Stimulated activated CD4-positive, alpha-beta T cell treated with anti-CD3 and anti-CD28 coated beads, TNF-alpha, amount 100 ng/mL, for 4 hours (primary cell): ENCODE data around the gene SLC8A3.
"Not testable (repeated sequence)": the region's sequence is repeated elsewhere in the genome, so short reads cannot be mapped to it uniquely, and the experiment has no call there.

ENCODE experiments used
- DNase-seq, 3 experiments: peaks; one replicate each; pipeline ENCODE4 v3.0.0-alpha.2; 2020; ENCODE audit warnings: low read depth in 3 of 3

SLC8A3 gene, protein sequence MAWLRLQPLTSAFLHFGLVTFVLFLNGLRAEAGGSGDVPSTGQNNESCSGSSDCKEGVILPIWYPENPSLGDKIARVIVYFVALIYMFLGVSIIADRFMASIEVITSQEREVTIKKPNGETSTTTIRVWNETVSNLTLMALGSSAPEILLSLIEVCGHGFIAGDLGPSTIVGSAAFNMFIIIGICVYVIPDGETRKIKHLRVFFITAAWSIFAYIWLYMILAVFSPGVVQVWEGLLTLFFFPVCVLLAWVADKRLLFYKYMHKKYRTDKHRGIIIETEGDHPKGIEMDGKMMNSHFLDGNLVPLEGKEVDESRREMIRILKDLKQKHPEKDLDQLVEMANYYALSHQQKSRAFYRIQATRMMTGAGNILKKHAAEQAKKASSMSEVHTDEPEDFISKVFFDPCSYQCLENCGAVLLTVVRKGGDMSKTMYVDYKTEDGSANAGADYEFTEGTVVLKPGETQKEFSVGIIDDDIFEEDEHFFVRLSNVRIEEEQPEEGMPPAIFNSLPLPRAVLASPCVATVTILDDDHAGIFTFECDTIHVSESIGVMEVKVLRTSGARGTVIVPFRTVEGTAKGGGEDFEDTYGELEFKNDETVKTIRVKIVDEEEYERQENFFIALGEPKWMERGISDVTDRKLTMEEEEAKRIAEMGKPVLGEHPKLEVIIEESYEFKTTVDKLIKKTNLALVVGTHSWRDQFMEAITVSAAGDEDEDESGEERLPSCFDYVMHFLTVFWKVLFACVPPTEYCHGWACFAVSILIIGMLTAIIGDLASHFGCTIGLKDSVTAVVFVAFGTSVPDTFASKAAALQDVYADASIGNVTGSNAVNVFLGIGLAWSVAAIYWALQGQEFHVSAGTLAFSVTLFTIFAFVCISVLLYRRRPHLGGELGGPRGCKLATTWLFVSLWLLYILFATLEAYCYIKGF

DNA sequence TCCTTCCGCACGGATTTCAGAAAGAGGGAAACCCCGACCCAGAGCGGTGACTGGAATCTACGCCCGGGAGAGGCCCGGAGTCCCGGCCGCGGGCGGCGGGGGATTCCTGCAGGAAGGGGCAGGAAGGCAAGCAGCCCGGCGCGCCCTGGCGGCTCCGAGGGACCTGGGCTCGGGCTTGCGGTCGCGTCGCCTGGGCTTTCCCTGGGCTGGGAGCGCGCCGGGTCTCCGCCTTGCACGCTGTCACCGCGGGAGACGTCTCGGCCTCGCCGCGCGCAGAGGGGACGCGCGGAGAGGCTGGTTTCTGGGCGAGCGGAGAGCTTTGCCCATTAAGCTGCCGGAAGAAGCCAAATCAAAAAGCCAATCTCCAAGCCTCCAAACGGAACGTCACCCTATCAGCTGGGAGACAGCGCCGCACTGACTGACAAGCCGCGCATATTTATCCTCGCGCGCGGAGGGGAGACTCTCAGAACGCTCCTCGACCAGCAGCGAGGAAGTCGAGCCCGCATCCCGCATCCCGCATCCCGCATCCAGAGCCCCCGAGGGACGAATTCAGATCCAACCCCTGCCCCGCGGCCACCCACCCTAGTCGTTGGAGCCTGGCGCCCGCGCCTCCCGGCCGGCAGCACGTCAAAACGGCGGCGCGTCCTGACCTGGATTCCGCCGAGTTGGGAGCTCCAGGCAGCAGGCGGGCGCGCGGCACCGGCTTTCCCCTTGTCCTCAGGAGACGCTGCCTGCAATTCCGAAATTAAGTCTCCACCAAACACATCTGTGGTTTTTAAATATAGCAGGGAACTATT, at the start of gene SLC8A3:
Gene SLC8A3 (minus strand): TSS at position 293 of the 797 bp plus-strand sequence. CDS start 20,529 bp downstream, outside the sequence.
- DNase-seq: no peak

DNA sequence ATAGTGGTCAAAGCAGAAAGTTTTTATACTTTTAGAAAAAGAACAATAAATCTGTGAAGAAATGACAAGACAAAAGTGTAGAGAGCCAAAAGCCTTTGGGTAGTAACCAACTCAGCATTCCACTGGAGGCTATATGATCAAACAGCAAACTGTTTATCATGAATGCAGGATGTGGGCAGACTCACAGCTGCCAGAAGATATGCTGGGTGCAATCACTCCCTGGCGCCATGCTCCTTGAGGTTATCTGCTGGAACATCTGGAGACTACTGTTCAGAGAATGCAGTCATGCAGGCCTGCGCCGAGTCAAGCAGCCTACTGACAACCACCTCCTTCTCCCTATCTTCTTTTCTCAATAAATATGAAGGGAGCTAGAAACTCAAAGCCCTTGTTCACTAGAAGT, 49.0 kb upstream of the SLC8A3 start:
- DNase-seq: no peak

- no peak for DNase-seq
Measured at GRCh38 chr14:70234066-70234950, 45.6 kb upstream of the SLC8A3 start.

- DNase-seq: not testable (repeated sequence)
Measured at GRCh38 chr14:70231756-70232544, 43.2 kb upstream of the SLC8A3 start.

- DNase-seq: not testable (repeated sequence)
Measured at GRCh38 chr14:70229877-70230640, 41.3 kb upstream of the SLC8A3 start.

DNA sequence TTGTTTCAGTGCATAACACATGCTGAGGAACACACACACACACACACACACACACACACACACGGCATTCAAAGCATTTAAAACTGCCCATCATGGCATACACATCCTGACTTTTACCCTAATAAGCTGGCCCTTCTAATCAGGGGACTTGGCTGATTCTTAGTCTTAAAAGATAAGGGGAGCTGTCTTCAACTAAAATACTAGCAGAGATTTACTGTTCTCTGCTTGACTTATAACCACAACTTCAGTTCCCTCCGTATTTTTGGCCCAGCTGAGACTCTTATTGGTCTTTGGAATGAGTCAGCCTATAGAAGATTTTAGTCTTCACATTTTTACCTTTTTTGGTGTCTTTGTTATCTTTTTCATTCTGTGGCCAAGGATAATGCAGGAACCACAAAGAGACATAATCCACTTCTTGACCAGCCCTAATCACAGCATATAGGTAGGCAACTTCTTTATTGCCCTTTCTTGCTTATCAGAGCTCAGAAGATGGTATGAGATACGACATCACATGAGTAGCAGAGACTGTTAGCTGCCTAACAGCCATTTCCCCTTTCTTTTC, 25.1 kb upstream of the SLC8A3 start:
- DNase-seq: no peak

- DNase-seq: no peak
Measured at GRCh38 chr14:70212752-70213151, 24.0 kb upstream of the SLC8A3 start.

- no peak for DNase-seq
Measured at GRCh38 chr14:70208380-70208779, 19.6 kb upstream of the SLC8A3 start.

GRCh38 chr14:70203686-70204085, 14.9 kb upstream of the SLC8A3 start:
- no peak for DNase-seq

- DNase-seq: no peak
Measured at GRCh38 chr14:70201994-70202393, 13.2 kb upstream of the SLC8A3 start.

DNA sequence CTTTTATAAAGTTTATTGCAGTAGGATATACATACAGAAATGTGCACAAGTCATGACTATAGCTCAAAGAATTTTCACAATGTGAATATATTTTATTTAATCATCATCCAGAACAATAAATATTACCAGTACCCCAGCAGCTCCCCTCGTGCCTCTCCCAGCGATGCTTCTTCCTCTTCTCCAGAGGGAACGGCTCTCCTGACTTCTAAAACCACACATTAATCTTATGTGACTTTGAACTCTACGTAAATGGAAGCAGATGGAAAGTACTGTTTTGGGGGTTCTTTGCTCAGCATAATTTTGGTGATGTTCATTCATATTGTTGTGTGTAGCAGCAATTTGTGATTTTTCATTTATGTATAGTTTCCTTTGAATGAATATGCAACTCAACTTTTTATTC, 4.6 kb upstream of the SLC8A3 start:
- no peak for DNase-seq

DNA sequence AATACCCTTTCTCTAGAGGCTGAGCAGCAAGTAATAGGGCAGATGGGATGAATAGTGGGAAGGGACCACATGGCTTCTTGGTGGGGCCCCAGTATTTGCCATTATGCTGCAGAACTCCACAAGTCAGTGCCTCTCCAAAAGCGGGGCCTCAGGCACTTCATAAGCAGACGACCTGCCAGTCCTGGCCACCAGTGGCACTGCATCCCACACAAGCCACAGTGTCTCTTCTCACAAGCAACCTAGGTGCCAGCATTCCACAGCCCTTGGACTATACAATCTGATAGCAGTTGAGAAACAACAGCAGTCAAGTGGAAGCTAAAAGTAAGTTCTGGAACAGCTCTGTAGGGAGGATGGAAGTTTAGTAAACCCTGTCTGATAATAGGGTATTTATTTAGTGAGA, 4.2 kb upstream of the SLC8A3 start:
- no peak for DNase-seq

- no peak for DNase-seq
Measured at GRCh38 chr14:70190156-70190555, 1.4 kb upstream of the SLC8A3 start.

DNA sequence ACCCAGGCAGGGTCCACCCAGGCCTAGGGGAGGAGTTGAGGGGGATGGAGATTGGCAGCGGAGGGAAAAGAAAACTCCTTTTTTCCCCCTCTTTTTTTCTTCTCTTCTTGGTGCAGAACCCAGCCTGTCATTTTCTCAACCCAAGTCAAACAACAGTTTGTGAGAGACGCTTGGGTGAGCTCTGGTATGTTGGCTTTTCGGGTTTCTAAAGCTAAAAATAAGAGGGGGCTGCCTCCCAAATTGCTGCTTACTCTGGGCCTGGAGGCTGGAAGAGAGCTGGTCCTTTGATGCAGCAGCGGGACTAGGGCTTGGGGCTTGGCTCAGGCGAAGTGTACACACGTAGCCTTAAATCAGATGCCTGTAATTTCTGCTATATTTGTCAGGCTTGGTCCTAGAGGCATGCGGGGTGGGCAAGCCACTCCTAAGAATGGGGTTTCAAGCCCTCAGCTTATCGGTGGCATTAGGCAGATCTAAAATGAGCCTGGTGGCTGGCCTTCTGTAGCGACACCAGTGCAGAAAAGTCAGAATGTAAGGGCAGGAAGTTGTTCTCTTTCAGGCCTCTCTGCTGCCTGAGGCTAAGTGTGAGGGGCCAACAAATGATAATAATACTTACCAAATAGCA, 816 bp upstream of the SLC8A3 start:
- no peak for DNase-seq

DNA sequence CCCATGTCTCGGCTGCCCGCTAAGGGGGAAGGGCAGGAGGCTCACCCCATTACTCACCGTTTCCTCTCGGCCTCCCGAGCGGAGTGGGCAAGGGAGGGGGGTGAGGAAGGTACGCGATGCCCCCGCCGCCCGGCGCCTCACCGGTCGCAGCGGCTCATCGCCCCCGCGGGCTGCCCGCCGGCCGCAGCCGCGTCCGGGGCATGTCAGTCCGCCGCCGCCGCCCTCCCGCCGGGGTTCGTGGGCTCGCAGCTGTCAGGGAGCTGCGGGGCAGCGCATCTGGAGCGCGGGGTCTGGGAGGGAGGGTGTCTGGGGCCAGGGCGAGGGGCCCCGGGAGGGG, 461 bp downstream of the SLC8A3 start:
- no peak for DNase-seq

GRCh38 chr14:70186900-70187451, 1.8 kb downstream of the SLC8A3 start:
- DNase-seq: no peak

GRCh38 chr14:70183991-70184390, 4.8 kb downstream of the SLC8A3 start:
- no peak for DNase-seq

DNA sequence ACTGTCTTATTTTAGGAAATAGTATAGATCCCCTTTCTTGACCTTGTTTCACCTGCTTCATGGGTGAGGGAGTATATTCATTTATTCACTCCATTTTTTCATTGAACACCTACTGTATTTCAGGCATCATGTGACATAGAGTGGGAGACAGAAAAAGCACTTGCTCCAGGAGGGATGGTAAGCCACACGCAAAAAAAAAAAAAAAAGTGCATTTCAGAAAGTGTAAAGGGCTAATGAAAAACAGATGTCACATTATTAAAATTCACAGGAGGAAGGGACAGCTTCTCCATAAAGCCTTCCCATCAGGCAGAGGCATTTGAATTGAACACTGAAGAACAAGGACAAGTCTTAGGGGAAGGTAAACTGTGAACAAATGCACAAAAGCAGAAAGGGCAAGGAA, 7.5 kb downstream of the SLC8A3 start:
- DNase-seq: no peak
